GM10847 (cell line): ENCODE results near the gene ZIM2.

ENCODE experiments used
- POLR2A ChIP-seq: IDR thresholded peaks from 2 replicates; pipeline ENCODE4 v1.6.1; 2011; ENCODE audit not compliant: insufficient read length; ENCODE audit errors: extremely low read depth

Gene ZIM2

DNA sequence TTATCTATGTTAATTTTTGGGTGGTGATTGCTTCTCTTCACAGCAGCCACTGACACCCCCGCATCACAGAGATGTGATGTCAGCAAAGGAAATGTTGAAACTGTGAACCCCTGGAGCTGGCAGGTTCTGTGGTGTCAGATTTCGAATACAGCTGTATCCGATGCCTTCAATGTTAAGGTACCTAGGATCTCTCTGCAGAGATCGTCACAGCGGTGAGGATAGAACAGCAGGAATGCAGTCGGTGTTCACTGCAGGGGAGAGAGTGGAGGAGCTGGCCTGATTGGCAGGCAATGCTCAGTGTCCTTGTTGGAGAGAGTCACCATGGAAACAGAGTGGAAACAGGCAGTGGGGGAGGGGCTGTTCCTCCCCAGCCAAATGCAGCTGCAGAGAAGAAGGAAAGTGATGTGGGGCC is 89.4 kb downstream of the ZIM2 start:
- no peak for TF ChIP-seq POLR2A

DNA sequence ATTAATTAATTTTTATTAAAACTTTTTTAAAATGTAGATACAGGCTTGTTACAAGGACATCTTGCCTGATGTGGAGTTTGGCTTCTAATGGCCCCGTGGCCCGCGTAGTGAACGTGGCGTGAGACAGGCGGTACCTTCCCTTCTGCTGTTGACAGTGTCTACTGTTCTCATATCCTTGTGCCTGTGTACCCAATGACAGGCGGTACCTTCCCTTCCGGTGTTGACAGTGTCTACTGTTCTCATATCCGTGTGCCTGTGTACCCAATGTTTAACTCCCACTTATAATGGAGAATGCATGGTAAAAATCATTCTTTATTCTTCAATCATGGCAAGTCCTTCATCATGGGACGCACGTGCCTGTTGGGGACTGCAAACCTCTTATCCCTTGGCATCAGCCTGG is 89.9 kb downstream of the ZIM2 start:
- no peak for TF ChIP-seq POLR2A

DNA sequence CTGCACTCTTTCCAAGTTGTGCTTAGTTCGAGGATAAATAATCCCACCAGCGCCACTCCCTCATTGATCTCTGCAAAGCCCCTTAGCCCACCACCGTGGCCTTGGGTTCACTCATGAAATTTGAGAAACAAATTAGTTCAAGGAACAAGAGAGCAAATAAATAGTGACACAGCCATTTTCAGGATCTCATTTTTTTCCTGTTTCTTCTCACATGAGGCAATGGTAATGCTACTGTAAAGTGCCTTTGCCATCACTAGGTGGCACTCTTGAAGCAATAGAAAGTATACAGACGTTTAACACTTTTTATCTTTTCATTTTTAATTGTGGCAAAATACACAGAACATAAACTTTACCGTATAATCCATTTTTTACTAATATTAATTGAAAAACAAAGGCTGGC is 92.1 kb downstream of the ZIM2 start:
- no peak for TF ChIP-seq POLR2A

DNA sequence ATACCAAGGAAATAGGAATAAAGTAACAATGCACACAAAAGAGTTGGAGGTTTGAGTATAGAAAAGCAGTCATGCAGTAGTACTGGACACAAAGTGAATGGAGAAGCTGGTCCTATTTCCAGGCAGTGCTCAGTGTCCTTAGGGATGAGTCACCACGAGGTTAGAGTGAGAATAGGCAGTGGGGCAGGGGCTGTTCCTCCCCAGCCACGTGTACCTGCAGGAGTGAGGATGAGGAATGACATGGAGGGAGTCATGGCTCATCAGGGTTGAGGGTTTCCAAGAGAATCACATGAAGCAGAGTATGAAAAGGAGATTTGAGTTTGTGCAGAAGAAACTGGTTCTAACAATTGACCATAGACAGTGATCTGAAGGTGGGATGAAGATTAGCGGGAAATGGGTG is 94.2 kb downstream of the ZIM2 start:
- no peak for TF ChIP-seq POLR2A

DNA sequence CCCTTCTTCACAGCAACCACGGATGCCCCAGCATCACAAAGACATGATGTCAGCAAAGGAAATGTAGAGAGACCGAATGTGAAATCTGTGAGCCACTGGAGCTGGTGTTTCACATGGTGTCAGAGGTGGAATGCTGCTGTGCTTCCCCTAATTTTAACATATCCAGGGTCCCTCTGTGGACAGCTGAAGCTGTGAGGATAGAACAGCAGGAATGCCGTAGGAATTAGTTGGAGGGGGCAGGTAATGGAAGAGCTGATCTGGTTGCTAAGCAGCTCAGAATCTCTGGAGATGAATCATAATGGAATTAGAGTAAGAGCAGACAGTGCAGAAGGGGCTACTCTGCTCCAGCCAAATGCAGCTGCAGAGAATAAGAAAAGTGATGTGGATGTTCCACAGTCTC is 100.0 kb downstream of the ZIM2 start:
- TF ChIP-seq POLR2A = no peak

DNA sequence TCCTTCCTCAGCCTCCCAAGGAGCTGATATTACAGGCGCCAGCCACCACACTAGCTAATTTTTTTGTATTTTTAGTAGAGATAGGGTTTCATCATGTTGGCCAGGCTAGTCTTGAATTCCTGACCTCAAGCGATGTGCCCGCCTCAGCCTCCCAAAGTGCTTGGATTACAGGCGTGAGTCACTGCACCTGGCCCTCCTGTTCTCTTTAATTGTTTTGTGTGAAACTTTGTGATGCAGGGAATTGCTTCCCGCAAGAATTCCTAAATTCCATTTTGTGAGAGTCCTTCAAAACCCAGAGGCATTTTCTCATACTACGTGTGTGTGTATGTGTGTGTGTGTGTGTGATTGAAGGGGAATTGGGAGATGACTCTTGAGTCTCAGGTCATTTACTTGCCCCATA is 104.0 kb downstream of the ZIM2 start:
- no peak for TF ChIP-seq POLR2A

DNA sequence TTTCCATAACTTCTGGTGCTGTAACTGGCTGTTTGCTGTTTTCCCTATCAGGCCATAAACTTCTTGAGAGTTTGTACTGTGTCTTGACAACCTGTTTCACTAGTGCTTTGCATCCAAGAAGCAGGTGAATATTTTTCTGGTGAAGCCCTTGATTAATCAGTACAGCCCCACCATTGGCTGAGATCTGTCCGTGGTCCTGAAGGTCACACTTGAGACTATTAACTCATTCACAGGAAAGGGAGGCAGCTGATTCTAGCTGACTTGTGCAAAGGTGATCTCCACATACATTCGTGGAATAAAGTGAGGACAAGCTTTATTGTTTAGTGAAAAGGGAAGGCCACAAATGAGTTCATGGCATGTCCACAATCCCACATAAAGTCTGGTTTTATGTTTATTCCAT is 107.5 kb downstream of the ZIM2 start:
- TF ChIP-seq POLR2A = no peak

DNA sequence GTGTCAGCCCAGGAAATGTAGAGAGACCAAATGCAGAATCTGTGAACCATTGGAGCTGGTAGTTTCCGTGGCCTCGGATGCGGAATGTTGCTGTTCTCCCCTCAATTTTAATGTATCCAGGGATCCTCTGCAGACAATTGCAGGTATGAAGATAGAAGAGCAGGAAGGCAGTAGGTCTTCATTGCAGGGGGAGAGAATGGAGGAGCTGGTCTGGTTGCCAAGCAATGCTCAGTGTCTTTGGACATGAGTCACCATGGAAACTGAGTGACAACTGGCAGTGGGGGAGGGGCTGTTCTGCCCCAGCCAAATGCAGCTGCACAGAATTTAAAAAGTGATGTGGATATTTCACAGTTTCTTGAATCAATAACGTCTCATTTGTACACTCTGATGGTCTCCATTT is 112.8 kb downstream of the ZIM2 start:
- TF ChIP-seq POLR2A = no peak

DNA sequence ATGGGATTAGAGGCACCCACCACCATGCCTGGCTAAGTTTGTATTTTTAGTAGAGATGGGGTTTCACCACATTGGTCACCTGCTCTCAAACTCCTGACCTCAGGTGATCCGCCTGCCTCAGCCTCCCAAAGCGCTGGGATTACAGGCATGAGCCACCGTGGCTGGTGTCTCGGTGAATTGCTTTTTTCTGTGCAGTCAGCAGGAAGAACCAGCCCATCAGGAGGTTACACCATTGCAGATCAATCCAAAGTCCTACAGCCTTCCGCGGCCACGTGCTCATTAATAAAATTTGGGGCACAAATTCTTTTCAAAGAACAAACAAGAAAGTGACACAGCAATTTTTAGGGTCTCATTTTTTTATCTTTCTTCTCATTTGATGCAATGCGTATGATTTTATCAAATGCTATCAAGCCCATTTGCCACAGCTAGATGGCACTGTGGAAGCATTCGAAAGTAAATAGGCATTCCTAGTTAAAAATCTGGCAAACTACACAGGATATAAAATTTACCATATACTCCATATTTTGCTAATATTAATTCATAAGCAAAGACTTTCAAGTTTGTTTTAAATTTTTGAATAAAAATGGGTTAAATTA is 114.6 kb downstream of the ZIM2 start:
- no peak for TF ChIP-seq POLR2A
